Fibroblast of peridontal ligament (primary cell): ENCODE measurements around the gene ANTKMT.

Source experiments
- DNase-seq: peaks from one replicate; pipeline ENCODE4 v3.0.0-alpha.2; 2010; ENCODE audit errors: extremely low read depth

The ANTKMT gene

GRCh38 chr16:764848-765487, 44.0 kb downstream of the ANTKMT start:
- no peak for DNase-seq

- DNase-seq = no peak
These were observed 44.5 kb downstream of the ANTKMT start for GRCh38 chr16:765488-765865.

GRCh38 chr16:766008-766819, 45.3 kb downstream of the ANTKMT start:
- no peak for DNase-seq

- DNase-seq = no peak
These were observed 46.1 kb downstream of the ANTKMT start for GRCh38 chr16:766820-767640.

GRCh38 chr16:767743-768235, 46.8 kb downstream of the ANTKMT start:
- no peak for DNase-seq

GRCh38 chr16:768428-768827, 47.5 kb downstream of the ANTKMT start:
- no peak for DNase-seq

GRCh38 chr16:769184-769784, 48.3 kb downstream of the ANTKMT start:
- no peak for DNase-seq

- no peak for DNase-seq
These were observed 49.0 kb downstream of the ANTKMT start for GRCh38 chr16:769934-770333.

- no peak for DNase-seq
These were observed 49.5 kb downstream of the ANTKMT start for GRCh38 chr16:770411-770810.
